HFF-Myc (cell line): ENCODE measurements around the gene CNIH3.

Experiments
- DNase-seq: peaks from one replicate; pipeline ENCODE4 v3.0.0-alpha.2; 2011; ENCODE audit warnings: low read depth; ENCODE audit errors: extremely low read depth
- H3K4me3 ChIP-seq: replicated peaks from 2 replicates; pipeline ENCODE4 v1.5.1; 2011; ENCODE audit warnings: low read depth, mild to moderate bottlenecking, control low read depth, low read length
- CTCF ChIP-seq: IDR thresholded peaks from 2 replicates; pipeline ENCODE4 v1.5.1; 2012; ENCODE audit warnings: mild to moderate bottlenecking, low read depth, low read length, control low read depth; ENCODE audit errors: missing control alignments

Gene CNIH3

GRCh38 chr1:224666913-224667312 is 50.8 kb downstream of the CNIH3 start:
- DNase-seq = no peak
- H3K4me3 ChIP-seq = no peak overlapping the region
- TF ChIP-seq CTCF = no peak

GRCh38 chr1:224668984-224669383 is 52.9 kb downstream of the CNIH3 start:
- TF ChIP-seq CTCF = no peak
- no peak overlapping the region for H3K4me3 ChIP-seq
- DNase-seq = no peak

- DNase-seq = no peak
- H3K4me3 ChIP-seq = no peak overlapping the region
- no peak for TF ChIP-seq CTCF
Observed at GRCh38 chr1:224669403-224669802, 53.3 kb downstream of the CNIH3 start.

GRCh38 chr1:224670506-224670905 is 54.4 kb downstream of the CNIH3 start:
- TF ChIP-seq CTCF = no peak
- DNase-seq = no peak
- H3K4me3 ChIP-seq = no peak overlapping the region

- no peak for DNase-seq
- TF ChIP-seq CTCF = no peak
- H3K4me3 ChIP-seq = no peak overlapping the region
Observed at GRCh38 chr1:224671076-224671475, 55.0 kb downstream of the CNIH3 start.

- no peak overlapping the region for H3K4me3 ChIP-seq
- no peak for DNase-seq
- TF ChIP-seq CTCF = no peak
Observed at GRCh38 chr1:224673141-224673540, 57.0 kb downstream of the CNIH3 start.

GRCh38 chr1:224675590-224675989 is 59.5 kb downstream of the CNIH3 start:
- DNase-seq = no peak
- no peak for TF ChIP-seq CTCF
- no peak overlapping the region for H3K4me3 ChIP-seq
